IPS-15b (cell line): ENCODE data around the gene KEAP1.
"Not testable (repeated sequence)": the region's sequence is repeated elsewhere in the genome, so short reads cannot be mapped to it uniquely, and the experiment has no call there.

Experiments used
- H3K27me3 ChIP-seq: one replicate; pipeline ENCODE4 v1.6.1; 2013; ENCODE audit warnings: low read length; ENCODE audit not compliant: control insufficient read depth, insufficient read depth
- H3K36me3 ChIP-seq: one replicate; pipeline ENCODE4 v1.6.1; 2013; ENCODE audit warnings: low read length; ENCODE audit not compliant: control insufficient read depth, insufficient read depth
- H3K4me1 ChIP-seq: one replicate; pipeline ENCODE4 v1.6.1; 2013; ENCODE audit warnings: mild to moderate bottlenecking, low read length; ENCODE audit not compliant: control insufficient read depth, insufficient read depth
- H3K4me3 ChIP-seq: one replicate; pipeline ENCODE4 v1.5.1; 2013; ENCODE audit warnings: low read depth, low read length
- H3K9ac ChIP-seq: one replicate; pipeline ENCODE4 v1.6.1; 2013; ENCODE audit warnings: low read depth, mild to moderate bottlenecking, low read length
- H3K9me3 ChIP-seq: one replicate; pipeline ENCODE4 v1.6.1; 2013; ENCODE audit warnings: mild to moderate bottlenecking, low read length; ENCODE audit not compliant: control insufficient read depth, insufficient read depth

Gene KEAP1

DNA sequence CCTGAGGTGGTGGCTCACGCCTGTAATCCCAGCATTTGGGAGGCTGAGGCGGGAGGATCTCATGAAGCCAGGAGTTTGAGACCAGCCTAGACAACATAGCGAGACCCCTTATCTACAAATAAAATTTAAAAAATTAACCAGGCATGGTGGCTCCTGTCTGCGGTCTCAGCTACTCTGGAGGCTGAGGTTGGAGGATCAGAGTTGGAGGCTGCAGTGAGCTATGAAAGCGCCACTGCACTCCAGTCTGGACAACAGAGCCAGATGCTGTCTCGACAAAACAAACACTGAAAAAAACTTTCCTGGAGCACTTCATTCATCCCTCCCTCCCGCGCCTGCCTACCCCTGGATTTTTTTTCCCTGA lies 39.9 kb upstream of the KEAP1 start:
- H3K4me1 ChIP-seq: no peaks in the 10 kb centered on the region
- H3K9me3 ChIP-seq: no peaks in the 10 kb centered on the region
- H3K27me3 ChIP-seq: no peaks in the 10 kb centered on the region
- no peak overlapping the region for H3K9ac ChIP-seq
- peaks cover 10% of the 10 kb centered on the region for H3K36me3 ChIP-seq
- peak overlapping the region; percentile 49 for H3K4me3 ChIP-seq

DNA sequence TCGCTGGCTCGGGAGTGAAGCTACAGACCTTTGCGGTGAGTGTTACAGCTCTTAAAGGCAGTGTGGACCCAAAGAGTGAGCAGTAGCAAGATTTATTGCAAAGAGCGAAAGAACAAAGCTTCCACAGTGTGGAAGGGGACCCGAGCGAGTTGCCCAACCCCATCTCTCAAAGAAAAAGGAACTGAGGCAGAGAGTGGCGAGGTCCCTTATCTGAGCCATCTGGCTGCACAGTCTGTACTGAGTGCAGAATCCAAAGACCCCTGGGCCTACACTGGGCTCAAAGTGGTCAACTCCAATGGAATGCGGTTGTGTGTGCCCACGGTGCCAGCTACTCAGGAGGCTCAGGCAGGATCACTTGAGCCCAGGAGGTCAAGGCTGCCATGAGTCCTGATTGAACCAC lies 35.9 kb upstream of the KEAP1 start:
- not testable (repeated sequence) for H3K4me1 ChIP-seq, H3K4me3 ChIP-seq, H3K27me3 ChIP-seq, H3K36me3 ChIP-seq, H3K9ac ChIP-seq, H3K9me3 ChIP-seq

DNA sequence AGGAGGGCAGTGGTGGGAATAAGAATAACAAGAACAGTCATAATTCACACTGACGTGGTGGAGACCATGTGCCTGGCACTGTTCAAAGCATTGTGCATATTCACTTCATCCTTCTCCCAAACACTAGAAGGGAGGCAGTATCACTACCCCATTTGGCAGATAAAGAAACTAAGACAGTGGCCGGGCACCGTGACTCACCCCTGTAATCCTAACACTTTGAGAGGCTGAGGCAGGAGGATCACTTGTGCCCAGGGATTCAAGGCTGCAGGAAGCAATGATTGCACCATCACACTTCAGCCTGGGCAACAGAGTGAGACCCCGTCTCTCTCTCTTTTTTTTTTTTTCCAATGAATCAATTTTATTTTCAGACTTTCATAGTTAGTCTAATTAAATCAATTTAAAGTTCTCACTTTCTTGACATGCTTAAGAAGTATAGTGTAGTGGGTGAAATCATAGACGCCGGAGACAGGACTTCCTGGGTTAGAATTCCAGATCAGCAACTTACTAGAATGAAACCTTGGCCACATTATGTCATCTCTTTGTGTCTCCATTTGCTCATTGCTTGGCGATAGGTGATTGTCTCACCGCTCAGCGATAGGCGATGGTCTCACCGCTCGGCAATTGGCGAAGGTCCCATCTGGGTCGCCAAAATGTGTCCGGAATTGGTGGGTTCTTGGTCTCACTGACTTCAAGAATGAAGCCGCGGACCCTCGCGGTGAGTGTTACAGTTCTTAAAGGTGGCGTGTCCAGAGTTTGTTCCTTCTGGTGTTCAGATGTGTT lies 35.2 kb upstream of the KEAP1 start:
- no peaks in the 10 kb centered on the region for H3K27me3 ChIP-seq
- no peak overlapping the region for H3K9ac ChIP-seq
- H3K4me1 ChIP-seq: no peaks in the 10 kb centered on the region

DNA sequence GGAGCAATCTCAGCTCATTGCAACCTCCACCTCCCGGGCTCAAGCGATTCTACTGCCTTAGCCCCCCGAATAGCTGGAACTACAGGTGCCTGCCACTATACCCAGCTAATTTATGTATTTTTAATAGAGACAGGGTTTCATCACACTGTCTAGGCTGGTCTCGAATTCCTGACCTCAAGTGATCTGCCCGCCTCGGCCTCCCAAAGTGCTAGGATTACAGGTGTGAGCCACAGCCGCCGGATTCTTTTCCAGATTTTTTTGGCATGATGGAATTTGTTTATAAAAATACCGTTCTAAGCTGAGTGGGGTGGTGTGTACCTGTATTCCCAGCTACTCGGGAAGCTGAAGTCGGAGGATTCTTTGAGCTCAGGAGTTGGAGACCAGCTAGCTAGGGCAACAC lies 34.5 kb upstream of the KEAP1 start:
- H3K36me3 ChIP-seq: no peaks in the 10 kb centered on the region
- H3K9me3 ChIP-seq: no peaks in the 10 kb centered on the region
- no peaks in the 10 kb centered on the region for H3K4me1 ChIP-seq
- H3K4me3 ChIP-seq: no peak overlapping the region
- no peak overlapping the region for H3K9ac ChIP-seq
- no peaks in the 10 kb centered on the region for H3K27me3 ChIP-seq

More for the DNA sequence above, 35.2 kb upstream of the KEAP1 start:
- H3K9me3 ChIP-seq: no peaks in the 10 kb centered on the region
- H3K4me3 ChIP-seq: no peak overlapping the region
- H3K36me3 ChIP-seq: no peaks in the 10 kb centered on the region

DNA sequence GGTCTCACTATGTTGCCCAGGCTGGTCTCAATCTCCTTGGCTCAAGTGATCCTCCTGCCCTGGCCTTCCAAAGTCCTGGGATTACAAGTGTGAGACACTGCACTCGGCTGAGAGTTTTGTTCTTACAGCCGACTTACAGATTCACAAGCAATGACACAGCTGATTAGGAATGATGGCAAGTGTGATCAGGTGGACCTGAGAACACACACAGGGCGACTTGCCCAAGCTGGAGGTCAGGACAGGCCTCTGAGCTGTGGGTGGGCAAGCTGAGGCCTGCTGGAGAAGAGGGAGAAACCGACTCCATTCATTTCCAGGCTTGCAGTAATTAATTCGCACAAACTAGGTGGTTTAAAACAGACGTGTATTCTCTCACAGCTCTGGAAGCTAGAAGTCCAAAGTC lies 32.5 kb upstream of the KEAP1 start:
- no peak overlapping the region for H3K9ac ChIP-seq
- H3K27me3 ChIP-seq: no peaks in the 10 kb centered on the region
- H3K9me3 ChIP-seq: no peaks in the 10 kb centered on the region
- no peak overlapping the region for H3K4me3 ChIP-seq
- no peaks in the 10 kb centered on the region for H3K36me3 ChIP-seq
- no peaks in the 10 kb centered on the region for H3K4me1 ChIP-seq

DNA sequence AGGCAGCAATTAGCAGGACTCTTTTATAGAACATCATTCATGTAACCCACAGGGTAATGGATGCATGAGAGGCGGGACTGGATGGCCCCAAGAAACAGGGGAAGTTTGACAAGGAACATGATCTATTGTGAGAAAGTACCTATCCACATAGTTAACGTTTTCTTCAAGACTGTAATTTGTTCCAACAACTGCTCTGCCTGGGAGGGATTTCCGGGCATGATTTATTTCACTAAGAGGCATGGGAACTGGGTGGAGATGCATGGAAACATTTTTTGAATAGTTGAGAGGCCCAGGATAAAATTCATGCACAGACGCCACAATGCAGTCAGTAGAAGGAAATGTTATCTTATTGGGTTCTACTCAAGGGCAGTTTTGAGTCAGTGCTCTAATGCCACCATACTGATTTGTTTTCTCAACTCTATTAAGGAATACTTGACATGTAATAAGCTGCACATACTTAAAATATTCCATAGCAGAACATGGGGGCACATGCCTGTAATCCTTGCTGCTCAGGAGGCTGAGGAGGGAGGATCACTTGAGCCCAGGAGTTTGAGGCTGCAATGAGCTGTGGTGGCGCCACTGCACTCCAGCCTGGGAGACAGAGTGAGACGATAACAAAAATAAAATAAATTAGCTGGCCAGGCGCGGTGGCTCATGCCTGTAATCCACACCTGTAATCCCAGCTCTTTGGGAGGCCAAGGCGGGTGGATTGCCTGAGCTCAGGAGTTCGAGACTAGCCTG lies 30.7 kb upstream of the KEAP1 start:
- no peaks in the 10 kb centered on the region for H3K27me3 ChIP-seq
- H3K9ac ChIP-seq: no peak overlapping the region
- no peak overlapping the region for H3K4me3 ChIP-seq
- H3K36me3 ChIP-seq: no peaks in the 10 kb centered on the region
- H3K9me3 ChIP-seq: no peaks in the 10 kb centered on the region
- H3K4me1 ChIP-seq: no peaks in the 10 kb centered on the region

DNA sequence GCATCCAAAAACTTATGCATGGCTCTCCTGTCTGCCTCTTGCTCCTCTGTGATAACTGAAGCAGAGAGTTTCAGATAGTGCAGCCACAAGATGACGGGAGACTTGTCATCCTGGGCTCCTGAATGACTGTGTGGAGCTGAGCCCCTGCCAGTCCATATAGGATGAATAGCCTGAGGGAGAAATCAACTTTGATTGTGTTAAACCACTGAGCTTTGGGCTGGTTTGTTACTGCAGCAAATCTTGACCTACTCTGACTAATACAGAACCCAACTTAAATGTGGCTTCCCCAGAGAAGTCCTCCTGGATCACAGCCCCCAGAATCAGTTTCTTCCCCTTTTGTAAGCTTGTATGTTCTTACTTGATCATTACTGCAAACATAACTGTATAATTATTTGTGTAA lies 29.3 kb upstream of the KEAP1 start:
- no peaks in the 10 kb centered on the region for H3K9me3 ChIP-seq
- H3K27me3 ChIP-seq: no peaks in the 10 kb centered on the region
- no peak overlapping the region for H3K9ac ChIP-seq
- no peaks in the 10 kb centered on the region for H3K36me3 ChIP-seq
- no peak overlapping the region for H3K4me3 ChIP-seq
- H3K4me1 ChIP-seq: no peaks in the 10 kb centered on the region

DNA sequence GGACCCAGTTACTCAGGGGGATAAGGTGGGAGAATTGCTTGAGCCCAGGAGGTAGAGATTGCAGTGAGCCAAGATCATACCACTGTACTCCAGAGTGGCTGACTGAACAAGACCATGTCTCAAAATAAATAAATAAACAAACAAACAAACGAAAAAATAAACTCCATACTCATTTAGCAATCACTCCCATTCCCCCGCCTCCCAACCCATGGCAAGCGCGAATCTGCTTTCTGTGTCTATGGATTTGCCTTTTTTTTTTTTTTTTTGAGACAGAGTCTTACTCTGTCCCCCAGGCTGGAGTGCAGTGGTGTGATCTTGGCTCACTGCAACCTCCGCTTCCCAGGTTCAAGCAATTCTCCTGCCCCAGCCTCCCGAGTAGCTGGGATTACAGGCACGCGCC lies 23.7 kb upstream of the KEAP1 start:
- not testable (repeated sequence) for H3K9me3 ChIP-seq, H3K4me1 ChIP-seq, H3K9ac ChIP-seq, H3K27me3 ChIP-seq, H3K36me3 ChIP-seq, H3K4me3 ChIP-seq

DNA sequence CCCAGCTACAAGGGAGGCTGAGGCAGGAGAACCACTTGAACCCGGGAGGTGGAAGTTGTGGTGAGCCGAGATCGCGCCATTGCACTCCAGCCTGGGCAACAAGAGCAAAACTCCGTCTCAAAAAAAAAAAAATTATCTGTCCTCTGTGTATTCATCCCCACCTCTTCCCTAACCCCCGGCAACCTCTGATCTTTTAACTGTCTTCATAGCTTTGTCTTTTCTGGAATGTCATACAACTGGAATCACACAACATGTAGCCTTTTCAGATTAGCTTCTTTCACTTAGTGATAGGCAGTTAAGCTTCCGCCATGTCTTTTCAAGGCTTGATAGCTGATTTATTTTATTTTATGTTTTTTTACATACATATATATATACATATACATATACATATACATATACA lies 22.5 kb upstream of the KEAP1 start:
- no peaks in the 10 kb centered on the region for H3K36me3 ChIP-seq
- no peak overlapping the region for H3K9ac ChIP-seq
- no peaks in the 10 kb centered on the region for H3K9me3 ChIP-seq
- no peaks in the 10 kb centered on the region for H3K4me1 ChIP-seq
- no peaks in the 10 kb centered on the region for H3K27me3 ChIP-seq
- H3K4me3 ChIP-seq: no peak overlapping the region

DNA sequence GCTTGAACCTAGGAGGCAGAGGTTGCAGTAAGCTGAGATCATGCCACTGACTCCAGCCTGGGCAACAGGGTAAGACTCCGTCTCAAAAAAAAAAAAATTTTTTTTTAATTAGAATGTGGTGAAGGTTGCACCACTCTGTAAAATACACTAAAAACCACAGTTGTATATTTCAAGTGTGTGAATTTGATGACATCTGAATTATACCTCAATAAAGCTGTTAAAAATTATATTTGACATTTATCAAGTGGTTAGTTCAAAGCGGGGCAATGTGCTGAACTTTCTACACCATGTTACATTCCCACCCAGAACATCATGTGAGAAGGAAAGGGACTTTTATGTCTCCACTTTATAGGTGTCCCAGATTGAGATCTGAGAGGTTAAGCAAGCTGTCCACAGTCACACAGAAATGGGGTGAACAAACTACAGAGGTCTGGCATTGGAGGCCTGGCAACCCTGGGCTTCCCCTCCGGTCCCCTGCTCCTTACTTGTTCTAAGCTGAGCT lies 20.0 kb upstream of the KEAP1 start:
- Histone ChIP-seq H3K9me3 (no peaks in the 10 kb centered on the region), H3K9ac (no peak overlapping the region), H3K4me1 (no peaks in the 10 kb centered on the region), H3K27me3 (peaks cover 14% of the 10 kb centered on the region), H3K36me3 (no peaks in the 10 kb centered on the region), H3K4me3 (no peak overlapping the region)

DNA sequence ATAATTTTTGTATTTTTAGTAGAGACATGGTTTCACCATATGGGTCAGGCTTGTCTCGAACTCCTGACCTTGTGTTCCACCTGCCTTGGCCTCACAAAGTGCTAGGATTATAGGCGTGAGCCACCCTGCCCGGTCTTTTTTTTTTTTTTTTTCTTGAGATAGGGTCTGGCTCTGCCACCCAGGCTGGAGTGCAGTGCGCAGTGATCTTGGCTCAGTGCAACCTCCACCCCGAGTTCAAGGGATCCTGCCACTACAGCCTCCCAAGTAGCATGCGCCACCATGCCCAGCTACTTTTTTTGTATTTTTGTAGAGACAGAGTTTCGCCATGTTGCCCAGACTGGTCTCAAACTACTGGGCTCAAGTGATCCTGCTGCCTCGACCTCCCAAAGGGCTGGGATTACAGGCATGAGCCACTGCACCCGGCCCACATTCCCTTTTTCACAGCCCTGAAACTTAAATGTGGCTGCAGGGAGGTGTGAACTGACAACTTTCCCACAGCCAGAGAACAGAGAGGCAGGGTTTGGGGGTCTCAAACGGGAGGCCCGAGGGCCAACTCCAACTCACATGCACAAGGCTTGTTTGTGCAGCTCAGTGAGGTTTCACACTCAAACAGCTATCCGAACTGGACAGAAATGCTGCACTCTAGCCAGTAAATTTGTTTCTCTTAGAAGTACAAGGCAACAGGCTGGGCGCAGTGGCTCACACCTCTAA lies 18.5 kb upstream of the KEAP1 start:
- no peaks in the 10 kb centered on the region for H3K9me3 ChIP-seq
- peaks cover 29% of the 10 kb centered on the region for H3K27me3 ChIP-seq
- no peak overlapping the region for H3K4me3 ChIP-seq
- H3K9ac ChIP-seq: no peak overlapping the region
- no peaks in the 10 kb centered on the region for H3K36me3 ChIP-seq
- H3K4me1 ChIP-seq: no peaks in the 10 kb centered on the region
